HTERT RPE-1 (cell line): ENCODE measurements around the gene ATP6V1B1.
"Not testable (repeated sequence)": the region's sequence is repeated elsewhere in the genome, so short reads cannot be mapped to it uniquely, and the experiment has no call there.

Experiments
- in situ Hi-C: fragments of 300-500 bp; cut with MboI; formaldehyde crosslinking; loops from 4 replicates; pipeline ENCODE4 v1.14.3; 2020; ENCODE audit warnings: low sequenced_read_pairs

The ATP6V1B1 gene

GRCh38 chr2:70987386-70987785, 51.7 kb downstream of the ATP6V1B1 start:
- in situ Hi-C loops = no loop called here

- in situ Hi-C loops = no loop called here
Measured at GRCh38 chr2:70988151-70988550, 52.5 kb downstream of the ATP6V1B1 start.

DNA sequence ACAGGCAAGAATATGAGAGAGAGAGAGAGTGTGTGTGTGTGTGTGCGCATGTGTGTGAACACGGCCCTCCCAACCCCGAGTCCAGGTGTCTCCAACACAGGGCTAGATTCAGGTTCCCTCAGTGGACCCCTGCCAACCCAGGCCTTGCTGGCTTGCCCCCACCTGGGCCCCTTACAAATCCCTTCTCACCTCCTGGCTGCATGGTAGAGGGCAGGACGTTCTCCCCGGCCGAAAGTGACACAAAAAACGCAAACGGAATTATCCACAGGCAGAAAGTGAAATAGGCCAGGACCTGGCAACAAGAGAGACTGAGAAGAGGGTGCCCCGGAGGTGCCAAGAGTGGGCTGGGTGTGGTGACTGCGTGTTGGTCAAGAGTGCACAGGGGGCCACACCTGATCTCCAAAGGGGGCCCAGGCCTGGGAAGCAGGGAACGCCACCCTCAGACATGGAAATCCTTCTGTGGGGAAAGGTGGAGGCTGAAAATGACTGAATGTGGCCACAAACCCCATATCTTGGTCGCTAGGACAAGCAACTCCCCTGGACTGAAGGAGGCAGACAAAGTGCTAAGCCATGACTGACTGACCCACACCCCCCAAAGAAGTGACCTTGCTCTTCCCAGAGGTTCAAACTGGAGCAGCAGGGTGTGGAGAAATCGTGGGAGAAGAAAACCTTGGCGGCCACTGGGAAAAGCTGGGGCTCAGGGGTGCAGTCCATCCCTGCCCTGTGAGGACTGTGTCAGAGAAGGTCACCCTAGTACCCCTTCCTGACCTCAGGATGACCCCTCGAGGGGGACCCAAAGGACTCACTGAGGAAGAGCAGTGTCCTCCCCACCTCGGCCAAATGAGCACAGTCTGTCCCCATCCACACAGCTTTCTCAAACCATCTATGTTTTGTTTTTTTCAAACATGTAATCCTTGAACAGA, 53.3 kb downstream of the ATP6V1B1 start:
- in situ Hi-C loops = no loop called here

GRCh38 chr2:70990216-70990615, 54.5 kb downstream of the ATP6V1B1 start:
- in situ Hi-C loops = no loop called here

DNA sequence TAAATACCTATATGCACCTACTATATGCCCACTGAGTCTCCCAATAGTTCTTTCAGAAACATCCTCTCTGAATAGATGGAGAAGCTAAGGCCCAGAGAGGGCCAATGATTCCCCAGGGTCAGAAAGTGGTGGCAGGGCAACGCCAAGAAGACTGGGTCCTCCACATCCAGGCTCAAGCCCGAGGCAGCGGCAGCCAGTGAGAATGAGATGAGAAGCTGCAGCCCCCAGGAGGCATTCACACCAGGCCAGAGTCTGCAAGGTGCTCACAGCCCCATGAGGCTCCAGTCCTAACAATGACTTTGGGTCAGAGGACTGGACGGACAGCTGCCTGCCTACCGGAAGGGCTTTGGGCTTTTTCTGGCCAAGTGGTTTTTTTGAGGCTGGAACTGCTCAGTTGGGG, 55.4 kb downstream of the ATP6V1B1 start:
- in situ Hi-C loops = no loop called here

DNA sequence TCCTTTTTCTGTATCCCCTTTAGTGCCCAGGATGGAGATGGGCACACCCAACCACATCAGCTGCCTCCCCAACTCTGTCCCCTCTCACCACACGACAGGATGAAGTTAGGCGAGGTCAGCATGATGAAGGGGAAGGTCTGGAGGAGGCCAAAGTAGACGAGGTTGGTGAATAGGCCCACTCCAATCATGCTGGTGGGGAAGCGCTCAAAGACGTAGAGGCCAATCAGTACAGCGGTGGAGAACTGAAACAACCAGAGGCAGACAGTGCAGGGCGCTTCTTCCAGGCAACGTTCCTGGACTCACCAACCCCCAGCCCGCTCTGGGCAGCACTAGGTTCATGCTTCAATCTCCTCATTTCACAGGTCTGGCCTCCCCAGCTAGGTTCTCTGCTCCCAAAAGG, 56.0 kb downstream of the ATP6V1B1 start:
- in situ Hi-C loops = no loop called here

DNA sequence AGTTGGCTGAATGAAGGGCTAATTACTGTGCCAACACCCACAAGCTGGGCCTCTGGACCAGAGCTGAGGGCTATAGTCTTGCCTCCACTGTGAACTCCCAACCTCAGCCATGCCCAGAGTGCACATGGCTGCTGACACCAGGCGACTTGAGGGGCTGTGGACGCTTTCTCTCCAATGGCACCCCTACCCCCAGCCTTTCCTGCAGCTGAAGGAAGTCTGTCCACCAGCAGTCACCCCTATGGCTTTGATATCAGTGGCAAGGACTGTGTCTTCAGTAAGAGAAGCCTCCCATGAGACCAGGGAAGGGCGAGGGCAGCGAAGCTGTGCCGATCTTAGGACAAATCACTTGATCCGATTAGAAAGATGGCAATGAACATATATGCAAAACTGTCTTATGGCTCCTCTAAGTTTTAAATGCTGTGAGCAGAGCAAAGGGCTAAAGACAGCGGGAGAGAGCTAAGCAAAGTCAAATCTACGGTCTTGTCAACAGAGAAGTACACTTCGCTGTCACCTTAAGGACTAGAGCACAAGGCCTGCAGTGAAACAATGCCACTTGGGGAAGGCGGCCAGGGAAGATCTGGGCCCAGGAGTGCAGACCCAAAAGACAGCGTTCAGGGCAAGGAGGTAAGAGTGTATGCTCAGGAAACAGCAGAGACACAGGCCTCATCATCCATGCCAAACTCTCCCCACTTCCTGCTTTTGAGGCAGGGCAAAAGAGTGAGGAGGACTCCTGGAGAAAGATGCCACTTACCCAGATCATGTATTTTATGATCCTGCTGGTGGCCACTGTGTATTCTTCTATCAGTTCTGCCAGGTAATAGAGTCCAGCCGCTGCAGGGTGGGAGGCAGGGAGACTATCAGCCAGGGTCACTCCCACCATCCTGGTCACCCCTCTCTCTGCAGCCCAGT, 57.5 kb downstream of the ATP6V1B1 start:
- in situ Hi-C loops = no loop called here

DNA sequence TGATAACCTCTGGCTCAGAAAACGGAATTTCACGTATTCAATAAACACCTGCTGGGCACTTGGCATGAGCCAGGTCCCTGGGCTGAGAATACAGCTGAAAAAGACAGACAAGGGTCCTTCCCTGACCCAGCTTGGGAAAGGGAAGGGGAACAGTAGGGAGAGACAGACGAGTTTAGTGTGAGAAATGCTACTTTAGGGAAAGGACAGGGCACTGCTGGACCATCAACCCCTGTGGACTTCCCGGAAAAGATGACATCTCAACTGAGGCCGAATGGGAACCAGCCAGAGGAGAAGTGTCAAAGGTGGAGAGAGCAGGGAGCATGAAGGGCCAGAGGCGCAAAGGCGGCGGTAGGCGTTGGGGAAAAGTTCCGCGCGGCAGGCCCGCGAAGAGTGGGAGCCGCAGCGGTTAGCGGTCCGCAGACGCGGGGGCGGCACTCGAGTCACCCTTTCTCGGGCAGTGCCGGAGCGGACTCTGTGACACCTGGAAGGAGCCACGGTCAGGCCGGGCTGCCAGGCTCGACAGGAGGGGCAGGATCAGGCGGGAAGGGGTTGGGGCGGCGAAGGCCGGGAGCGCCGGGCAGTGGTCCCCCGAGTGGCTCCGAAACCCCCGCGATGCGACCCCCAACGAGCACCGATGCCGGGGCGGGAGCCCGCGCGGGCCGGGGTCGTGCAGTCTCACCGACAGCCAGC, 58.5 kb downstream of the ATP6V1B1 start:
- in situ Hi-C loops = no loop called here

- in situ Hi-C loops = no loop called here
Measured at GRCh38 chr2:70994699-70995425, 59.2 kb downstream of the ATP6V1B1 start, which contains the start of gene TEX261. Gene TEX261 (minus strand): TSS chr2:70994873. CDS start chr2:70994757, 116 bp downstream.

DNA sequence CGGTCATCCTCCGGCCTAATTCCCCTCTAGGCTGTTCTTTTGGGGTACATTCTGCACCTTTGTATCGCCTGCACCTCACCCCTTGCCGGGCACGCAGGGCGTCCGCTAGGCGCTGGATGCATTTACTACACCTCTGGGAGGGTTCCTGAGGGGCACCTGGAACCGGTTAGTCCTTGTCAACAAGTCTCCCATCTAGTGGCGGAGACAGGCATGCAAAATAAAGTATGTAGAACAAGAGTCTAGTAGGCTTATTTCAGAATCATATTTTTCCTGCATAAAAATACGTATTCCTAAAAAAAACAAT, 59.7 kb downstream of the ATP6V1B1 start:
- in situ Hi-C loops = no loop called here

DNA sequence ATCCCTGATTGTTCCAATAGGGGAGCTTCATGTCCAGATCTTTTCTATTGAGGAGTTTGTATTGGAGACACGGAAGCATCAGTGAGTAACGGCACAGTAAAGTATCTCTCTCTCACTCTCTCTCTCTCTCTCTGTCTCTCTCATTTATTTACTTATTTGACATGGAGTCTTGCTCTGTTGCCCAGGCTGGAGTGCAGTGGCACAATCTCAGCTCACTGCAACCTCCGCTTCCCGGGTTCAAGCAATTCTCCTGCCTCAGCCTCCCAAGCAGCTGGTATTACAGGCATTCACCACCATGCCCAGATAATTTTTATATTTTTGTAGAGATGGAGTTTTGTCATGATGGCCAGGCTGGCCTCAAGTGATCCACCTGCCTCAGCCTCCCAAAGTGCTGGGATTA, 63.2 kb downstream of the ATP6V1B1 start:
- in situ Hi-C loops = not testable (repeated sequence)

DNA sequence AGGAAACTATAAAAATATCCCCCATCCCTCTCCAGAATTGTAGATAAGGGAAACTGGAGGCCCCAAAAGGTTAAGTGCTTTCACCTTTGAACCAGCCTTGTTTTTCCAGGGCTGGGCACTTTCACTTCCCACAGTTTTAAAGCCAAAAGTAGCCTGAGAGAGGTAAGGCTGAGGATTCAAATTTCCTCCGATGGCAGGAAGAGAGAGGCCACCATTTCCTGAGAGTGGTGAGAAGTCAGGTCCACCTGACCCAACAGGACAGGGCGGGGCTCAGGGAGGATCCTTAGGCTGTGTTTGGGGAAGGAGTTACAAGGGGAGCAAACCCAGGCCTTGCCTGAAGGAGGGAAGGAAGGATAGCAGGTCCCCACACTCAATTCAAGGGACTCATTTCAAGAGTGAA, 63.7 kb downstream of the ATP6V1B1 start:
- in situ Hi-C loops = no loop called here

DNA sequence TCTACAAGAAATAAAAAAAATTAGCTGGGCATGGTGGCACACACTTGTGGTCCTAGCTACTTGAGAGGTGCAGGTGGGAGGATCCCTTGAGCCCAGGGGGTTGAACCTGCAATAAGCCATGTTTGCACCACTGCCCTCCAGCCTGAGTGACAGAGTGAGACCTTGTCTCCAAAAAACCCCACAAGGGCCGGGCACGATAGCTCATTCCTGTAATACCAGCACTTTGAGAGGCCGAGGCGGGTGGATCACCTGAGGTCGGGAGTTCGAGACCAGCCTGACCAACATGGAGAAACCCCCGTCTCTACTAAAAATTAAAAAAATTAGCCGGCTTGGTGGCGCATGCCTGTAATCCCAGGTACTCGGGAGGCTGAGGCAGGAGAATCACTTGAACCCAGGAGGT, 64.2 kb downstream of the ATP6V1B1 start:
- in situ Hi-C loops = not testable (repeated sequence)

- in situ Hi-C loops = no loop called here
Measured at GRCh38 chr2:71000780-71001591, 65.3 kb downstream of the ATP6V1B1 start.

- in situ Hi-C loops = no loop called here
Measured at GRCh38 chr2:71001592-71001927, 65.9 kb downstream of the ATP6V1B1 start.

GRCh38 chr2:71001981-71002570, 66.4 kb downstream of the ATP6V1B1 start:
- in situ Hi-C loops = no loop called here

DNA sequence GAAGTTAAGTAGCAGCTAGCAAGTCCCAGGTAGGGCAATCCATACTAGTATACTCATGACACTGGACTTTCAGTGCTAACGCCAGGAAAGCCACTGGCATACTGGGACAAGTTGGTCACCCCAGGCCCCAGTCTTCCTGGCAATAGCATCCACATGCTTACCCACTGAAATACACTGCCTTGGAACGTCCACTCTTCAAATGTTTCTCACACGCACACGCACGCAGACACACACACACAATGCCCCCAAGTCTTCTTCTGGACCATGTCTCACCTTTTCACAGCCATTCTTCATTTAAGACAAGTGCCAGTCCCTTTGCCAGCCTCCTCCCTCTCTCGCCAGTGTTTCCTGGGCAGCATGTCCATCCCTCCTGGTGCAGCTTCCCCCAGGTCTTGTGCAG, 67.7 kb downstream of the ATP6V1B1 start:
- in situ Hi-C loops = no loop called here

DNA sequence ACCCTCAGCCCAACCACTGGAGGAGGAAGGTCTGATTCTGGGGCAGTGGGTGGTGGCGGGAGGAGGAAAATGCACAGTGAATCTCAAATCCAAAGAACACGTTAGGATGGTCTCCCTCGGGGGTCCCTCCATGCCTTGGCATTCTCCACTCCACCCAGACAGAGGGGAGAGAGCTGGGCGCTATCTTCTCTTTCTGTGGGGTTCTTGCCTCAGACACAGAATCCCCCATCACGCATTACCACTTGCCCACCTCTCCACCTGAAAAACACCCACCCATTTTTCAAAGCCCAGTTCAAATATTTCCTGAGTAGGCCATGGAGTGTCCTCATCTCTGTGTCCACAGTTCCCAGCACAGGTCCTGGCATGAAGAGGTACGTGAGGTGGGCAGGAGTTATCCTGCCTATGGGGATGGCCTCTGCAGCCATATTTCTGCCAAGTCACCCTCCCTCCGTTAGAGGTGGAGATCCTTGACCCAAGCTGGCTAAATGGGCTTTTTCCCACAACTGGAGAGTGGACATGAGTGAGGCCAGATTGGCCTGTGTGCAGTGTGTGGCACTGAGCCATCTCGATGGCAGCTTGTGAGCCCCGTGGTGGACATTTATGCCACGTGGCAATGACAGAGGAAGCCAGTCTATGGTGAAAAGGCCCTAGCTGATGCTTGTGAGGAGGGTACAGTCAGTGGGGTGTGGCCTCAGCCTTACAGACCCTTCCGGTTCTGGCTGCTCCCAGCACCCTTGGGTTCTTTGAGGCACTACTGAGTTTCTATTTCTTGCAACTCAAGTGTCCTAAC, 68.5 kb downstream of the ATP6V1B1 start:
- in situ Hi-C loops = no loop called here

- in situ Hi-C loops = no loop called here
Measured at GRCh38 chr2:71004857-71005256, 69.2 kb downstream of the ATP6V1B1 start.
